ENCODE data around the gene DIRAS1.

DNA sequence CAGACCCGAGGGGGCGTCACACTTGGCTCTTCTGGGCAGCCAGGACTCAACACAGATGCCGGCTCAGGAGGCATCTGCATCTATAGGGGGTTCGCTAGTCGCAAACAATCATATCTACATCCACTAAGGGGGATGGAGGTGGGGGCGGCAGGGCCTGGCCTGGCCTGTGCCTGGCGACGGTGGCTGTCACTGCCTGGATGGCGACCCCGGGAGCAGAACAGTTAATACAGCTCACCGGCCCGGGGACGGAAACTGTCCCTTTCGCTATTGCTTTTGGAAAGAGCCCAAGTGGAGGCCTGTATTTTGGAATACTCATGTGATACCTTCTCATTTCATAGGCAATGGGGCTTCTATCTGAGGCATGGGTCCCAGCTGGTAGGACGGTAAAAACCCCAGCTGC lies 44.2 kb upstream of the DIRAS1 start:
- TF ChIP-seq, protein P1, sequence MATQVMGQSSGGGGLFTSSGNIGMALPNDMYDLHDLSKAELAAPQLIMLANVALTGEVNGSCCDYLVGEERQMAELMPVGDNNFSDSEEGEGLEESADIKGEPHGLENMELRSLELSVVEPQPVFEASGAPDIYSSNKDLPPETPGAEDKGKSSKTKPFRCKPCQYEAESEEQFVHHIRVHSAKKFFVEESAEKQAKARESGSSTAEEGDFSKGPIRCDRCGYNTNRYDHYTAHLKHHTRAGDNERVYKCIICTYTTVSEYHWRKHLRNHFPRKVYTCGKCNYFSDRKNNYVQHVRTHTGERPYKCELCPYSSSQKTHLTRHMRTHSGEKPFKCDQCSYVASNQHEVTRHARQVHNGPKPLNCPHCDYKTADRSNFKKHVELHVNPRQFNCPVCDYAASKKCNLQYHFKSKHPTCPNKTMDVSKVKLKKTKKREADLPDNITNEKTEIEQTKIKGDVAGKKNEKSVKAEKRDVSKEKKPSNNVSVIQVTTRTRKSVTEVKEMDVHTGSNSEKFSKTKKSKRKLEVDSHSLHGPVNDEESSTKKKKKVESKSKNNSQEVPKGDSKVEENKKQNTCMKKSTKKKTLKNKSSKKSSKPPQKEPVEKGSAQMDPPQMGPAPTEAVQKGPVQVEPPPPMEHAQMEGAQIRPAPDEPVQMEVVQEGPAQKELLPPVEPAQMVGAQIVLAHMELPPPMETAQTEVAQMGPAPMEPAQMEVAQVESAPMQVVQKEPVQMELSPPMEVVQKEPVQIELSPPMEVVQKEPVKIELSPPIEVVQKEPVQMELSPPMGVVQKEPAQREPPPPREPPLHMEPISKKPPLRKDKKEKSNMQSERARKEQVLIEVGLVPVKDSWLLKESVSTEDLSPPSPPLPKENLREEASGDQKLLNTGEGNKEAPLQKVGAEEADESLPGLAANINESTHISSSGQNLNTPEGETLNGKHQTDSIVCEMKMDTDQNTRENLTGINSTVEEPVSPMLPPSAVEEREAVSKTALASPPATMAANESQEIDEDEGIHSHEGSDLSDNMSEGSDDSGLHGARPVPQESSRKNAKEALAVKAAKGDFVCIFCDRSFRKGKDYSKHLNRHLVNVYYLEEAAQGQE (IDR thresholded peaks at IDR 0.05; ENCODE audit: unreplicated experiment), result no peak
- TF ChIP-seq POLR2AphosphoS5 (IDR thresholded peaks at IDR 0.05; ENCODE audit: low read depth) (no peak), EZH2 (IDR thresholded peaks at IDR 0.05; ENCODE audit: low read depth, unreplicated experiment) (no peak), EZH2phosphoT487 (IDR thresholded peaks at IDR 0.05; ENCODE audit: unreplicated experiment) (no peak), NANOG (IDR thresholded peaks at IDR 0.05; ENCODE audit: borderline replicate concordance) (no peak)
- TF ChIP-seq, protein P2, sequence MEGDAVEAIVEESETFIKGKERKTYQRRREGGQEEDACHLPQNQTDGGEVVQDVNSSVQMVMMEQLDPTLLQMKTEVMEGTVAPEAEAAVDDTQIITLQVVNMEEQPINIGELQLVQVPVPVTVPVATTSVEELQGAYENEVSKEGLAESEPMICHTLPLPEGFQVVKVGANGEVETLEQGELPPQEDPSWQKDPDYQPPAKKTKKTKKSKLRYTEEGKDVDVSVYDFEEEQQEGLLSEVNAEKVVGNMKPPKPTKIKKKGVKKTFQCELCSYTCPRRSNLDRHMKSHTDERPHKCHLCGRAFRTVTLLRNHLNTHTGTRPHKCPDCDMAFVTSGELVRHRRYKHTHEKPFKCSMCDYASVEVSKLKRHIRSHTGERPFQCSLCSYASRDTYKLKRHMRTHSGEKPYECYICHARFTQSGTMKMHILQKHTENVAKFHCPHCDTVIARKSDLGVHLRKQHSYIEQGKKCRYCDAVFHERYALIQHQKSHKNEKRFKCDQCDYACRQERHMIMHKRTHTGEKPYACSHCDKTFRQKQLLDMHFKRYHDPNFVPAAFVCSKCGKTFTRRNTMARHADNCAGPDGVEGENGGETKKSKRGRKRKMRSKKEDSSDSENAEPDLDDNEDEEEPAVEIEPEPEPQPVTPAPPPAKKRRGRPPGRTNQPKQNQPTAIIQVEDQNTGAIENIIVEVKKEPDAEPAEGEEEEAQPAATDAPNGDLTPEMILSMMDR (conservative IDR thresholded peaks at IDR 0.05; ENCODE audit: low read depth in 2 of 2), result no peak

Data from GM23338 (cell line).